GM19468 (cell line): ENCODE measurements around the gene CCDC141.
"Not testable (repeated sequence)": the region's sequence is repeated elsewhere in the genome, so short reads cannot be mapped to it uniquely, and the experiment has no call there.

Experiments
- ATAC-seq: cut with Tn5 transposase; IDR thresholded peaks from one replicate; pipeline ENCODE4 v1.9.1; 2021; ENCODE audit warnings: mild to moderate bottlenecking, moderate library complexity, moderate number of reproducible peaks; ENCODE audit not compliant: unreplicated experiment; ENCODE audit errors: extremely low read depth

Gene CCDC141

DNA sequence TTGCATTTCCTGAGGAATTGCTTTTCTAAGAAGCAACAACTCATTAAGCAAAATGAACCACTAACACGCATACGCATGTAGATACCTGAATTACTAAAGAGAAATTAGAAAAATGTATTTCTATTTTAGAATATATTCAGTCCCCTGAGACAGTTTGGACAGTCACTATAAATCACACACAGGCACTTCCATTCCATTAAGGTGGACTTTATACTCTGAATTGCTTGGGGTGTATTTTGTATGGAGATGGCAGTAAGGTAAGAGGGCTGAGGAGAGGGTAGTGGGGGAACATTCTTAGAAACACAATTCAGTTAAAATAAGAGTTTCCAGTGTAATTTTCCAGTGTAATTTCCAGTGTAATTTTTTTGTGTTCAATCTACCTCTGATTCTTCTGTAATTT is 1.8 kb downstream of the CCDC141 start:
- ATAC-seq: no peak

DNA sequence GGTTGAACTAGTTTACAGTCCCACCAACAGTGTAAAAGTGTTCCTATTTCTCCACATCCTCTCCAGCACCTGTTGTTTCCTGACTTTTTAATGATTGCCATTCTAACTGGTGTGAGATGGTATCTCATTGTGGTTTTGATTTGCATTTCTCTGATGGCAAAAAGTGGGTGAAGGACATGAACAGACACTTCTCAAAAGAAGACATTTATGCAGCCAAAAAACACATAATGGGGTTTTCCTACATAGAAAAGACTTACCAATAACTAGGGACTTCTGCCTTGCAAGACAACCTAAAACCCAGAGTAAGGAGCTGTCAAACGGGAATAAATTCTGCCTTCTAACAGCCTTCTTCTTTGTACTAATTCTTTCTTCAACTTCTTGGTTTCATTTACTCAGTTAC is 4.3 kb downstream of the CCDC141 start:
- ATAC-seq: not testable (repeated sequence)

DNA sequence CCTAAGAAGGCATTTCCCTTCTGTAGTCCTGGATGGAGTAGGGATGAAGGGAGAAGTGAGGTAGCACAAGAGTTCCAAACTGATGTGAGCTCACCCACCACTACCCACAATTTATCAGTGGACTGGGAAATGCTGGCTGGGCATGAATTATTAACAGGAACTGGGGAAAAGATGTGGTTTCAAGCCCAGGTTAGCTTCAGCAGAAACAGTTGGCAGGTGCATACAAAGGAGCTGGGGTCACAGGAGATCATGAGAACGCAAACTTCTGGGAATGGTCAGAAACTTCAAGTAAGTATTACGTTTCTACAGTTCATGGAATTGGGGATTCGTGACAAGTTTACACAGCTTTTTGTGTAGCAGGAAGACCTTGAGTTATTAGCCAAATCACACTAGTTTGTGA is 5.4 kb downstream of the CCDC141 start:
- ATAC-seq: no peak

GRCh38 chr2:179037807-179038206 is 12.1 kb downstream of the CCDC141 start:
- no peak for ATAC-seq

GRCh38 chr2:179036353-179036905 is 13.5 kb downstream of the CCDC141 start:
- no peak for ATAC-seq

DNA sequence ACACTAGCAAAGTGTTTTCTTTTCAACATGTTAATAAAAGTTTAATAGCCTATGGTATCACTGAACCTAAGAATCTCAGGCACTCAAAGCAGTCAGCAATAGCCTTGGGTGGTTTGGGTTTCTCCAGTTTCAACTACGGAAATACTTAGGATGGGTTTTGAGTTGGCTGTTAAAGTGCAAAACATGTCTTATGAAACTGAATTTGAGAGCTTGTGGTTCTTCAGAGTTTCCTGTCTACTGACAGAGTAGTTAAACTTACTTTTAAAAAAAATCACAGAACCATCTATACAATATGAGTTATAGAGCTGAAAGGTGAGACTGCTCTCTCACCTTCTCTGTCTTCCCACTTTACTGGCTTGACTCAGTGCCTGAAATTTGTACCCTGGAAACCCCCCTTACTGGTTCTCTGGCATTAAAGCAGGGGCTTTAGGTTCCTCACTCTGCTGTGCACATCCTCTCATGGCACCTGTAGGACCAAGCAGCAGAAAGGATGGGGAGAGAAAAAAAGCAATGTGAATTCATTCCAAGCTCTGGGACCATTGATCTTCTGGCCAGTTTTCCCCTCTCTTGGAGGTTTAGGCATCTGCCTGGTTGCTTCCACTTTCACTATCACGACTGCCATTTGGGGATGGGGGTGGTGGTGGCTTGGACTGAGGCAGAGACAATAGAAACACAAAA is 18.1 kb downstream of the CCDC141 start:
- ATAC-seq: peak; percentile 99

GRCh38 chr2:179024445-179024844 is 25.5 kb downstream of the CCDC141 start:
- ATAC-seq: no peak

- no peak for ATAC-seq
Measured at GRCh38 chr2:179022685-179023084, 27.3 kb downstream of the CCDC141 start.

GRCh38 chr2:179021258-179021657 is 28.7 kb downstream of the CCDC141 start:
- peak; percentile 72 for ATAC-seq

- ATAC-seq: peak; percentile 47
Measured at GRCh38 chr2:179020156-179020750, 29.7 kb downstream of the CCDC141 start.

GRCh38 chr2:179019260-179019659 is 30.7 kb downstream of the CCDC141 start:
- ATAC-seq: no peak

GRCh38 chr2:179017773-179018357 is 32.1 kb downstream of the CCDC141 start:
- no peak for ATAC-seq

DNA sequence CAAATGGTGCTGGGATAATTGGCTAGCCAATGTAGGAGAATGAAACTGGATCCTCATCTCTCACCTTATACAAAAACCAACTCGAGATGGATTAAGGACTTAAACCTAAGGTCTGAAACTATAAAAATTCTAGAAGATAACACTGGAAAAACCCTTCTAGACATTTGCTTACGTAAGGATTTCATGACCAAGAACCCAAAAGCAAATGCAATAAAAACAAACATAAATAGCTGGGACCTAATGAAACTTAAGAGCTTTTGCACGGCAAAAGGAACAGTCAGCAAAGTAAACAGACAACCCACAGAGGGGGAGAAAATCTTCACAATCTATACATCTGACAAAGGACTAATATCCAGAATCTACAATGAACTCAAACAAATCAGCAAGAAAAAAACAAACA is 35.7 kb downstream of the CCDC141 start:
- not testable (repeated sequence) for ATAC-seq

- no peak for ATAC-seq
Measured at GRCh38 chr2:179005976-179006375, 44.0 kb downstream of the CCDC141 start.

DNA sequence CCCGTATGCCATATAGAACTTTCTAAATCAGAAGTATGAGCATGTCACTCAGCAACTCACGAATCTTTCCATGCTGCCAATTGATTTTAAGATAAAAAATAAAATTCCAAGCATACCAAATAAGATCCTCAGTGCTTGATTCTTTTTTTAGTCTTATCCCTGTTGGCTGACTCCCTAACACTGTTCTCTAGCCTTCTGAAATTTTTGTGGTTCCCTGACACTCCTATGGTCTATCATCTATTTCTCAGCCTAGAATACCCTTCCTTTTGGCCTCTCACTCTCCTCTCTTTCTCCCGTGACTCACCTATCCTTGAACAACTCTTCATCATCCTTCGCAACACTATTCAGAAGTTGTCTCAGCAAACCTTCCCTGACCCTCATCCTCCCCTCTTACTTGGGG is 50.5 kb downstream of the CCDC141 start:
- no peak for ATAC-seq

DNA sequence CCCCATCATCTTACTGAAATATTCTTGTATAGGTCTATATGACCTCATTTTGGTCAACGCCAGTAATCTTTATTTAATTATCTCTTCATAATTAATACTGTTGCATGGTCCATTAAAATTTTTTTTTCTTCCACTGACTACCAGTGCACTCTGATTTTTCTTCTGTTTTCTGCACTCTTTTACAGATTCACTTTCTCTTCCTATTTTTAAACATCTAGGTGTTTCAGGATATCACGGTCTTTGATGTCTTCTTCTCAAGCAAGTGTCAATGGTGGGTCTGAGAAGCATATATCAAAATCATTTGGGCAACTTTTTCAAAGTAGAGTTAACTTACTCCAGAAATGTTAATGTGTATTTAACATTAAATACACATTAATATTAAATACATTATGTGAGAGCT is 51.4 kb downstream of the CCDC141 start:
- peak; percentile 26 for ATAC-seq

GRCh38 chr2:178997477-178997876 is 52.5 kb downstream of the CCDC141 start:
- no peak for ATAC-seq

DNA sequence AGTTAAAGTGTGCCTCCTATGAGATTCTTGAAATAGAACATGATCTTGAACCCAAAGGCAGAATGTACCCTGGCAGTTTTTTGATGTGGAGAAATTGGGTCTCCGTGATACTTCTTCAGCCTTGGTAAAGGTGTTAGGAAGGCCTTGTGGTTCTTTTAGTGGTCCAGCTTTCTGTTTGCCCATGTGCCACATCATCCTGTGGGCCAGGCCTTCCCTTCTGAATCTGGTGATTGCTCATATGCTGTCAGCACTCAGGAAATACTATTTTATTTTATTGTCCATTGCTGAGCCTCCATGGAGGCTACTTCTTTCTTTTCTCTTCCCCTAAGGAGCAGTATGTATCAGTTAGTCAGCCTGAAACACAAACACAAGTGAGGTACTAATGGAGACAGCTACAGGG is 52.9 kb downstream of the CCDC141 start:
- ATAC-seq: no peak

- no peak for ATAC-seq
Measured at GRCh38 chr2:178994264-178994663, 55.7 kb downstream of the CCDC141 start.

GRCh38 chr2:178993788-178994187 is 56.1 kb downstream of the CCDC141 start:
- ATAC-seq: no peak

DNA sequence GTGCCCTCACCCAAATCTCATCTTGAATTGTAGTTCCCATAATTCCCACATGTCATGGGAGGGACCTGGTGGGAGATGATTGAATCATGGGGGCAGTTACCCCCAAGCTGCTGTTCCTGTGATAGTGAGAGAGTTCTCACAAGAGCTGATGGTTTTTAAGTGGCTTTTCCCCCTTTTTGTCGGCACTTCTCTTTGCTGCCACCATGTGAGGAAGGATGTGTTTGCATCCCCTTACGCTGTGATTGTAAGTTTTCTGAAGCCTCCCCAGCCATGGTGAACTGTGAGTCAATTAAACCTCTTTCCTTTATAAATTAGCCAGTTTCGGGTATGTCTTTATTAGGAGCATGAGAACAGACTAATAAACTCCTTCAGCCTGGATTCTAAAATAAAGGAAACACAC is 57.2 kb downstream of the CCDC141 start:
- ATAC-seq: not testable (repeated sequence)
